MM.1S (cell line): ENCODE results near the gene COLGALT1.

ENCODE experiments used
- CTCF ChIP-seq: fragments of 300-600 bp; sonication (generic); IDR thresholded peaks from 2 replicates; pipeline ENCODE4 v1.5.1; 2016; ENCODE audit warnings: antibody characterized with exemption, low read length, mixed read lengths
- EZH2 ChIP-seq: fragments of 300-600 bp; sonication (generic); optimal IDR thresholded peaks from 2 replicates; pipeline ENCODE3; 2017; ENCODE audit warnings: low read depth, mild to moderate bottlenecking, antibody characterized with exemption, low read length, mixed read lengths
- EZH2phosphoT487 ChIP-seq: fragments of 300-600 bp; sonication (generic); IDR thresholded peaks from 2 replicates; pipeline ENCODE4 v1.6.1; 2018; ENCODE audit warnings: antibody characterized with exemption, low read length

GRCh38 chr19:17598953-17599352 lies 43.5 kb downstream of the COLGALT1 start:
- no peak for TF ChIP-seq EZH2phosphoT487
- TF ChIP-seq CTCF: no peak
- no peak for TF ChIP-seq EZH2
